Mesothelial cell of epicardium (in vitro differentiated cells): ENCODE results near the gene CEP97. TPM values are rescaled to one million over a fixed set of nuclear protein-coding genes. Genes with fewer than 3 reads are reported as not detected.
"Not testable (repeated sequence)": the region's sequence is repeated elsewhere in the genome, so short reads cannot be mapped to it uniquely, and the experiment has no call there.

ENCODE experiments used
- DNase-seq, 2 experiments: peaks; one replicate each; pipeline ENCODE4 v3.0.0; 2021; ENCODE audit warnings: low spot score in 2 of 2; ENCODE audit not compliant: unreplicated experiment in 2 of 2
- H3K27ac Mint-ChIP-seq: 2 replicates; pipeline ENCODE4 v1.8.0; 2021; ENCODE audit warnings: mixed read lengths
- H3K27me3 Mint-ChIP-seq: 2 replicates; pipeline ENCODE4 v1.8.0; 2021; ENCODE audit warnings: low read depth, mixed read lengths
- H3K36me3 Mint-ChIP-seq: 2 replicates; pipeline ENCODE4 v1.8.0; 2021; ENCODE audit warnings: mixed read lengths
- H3K4me1 Mint-ChIP-seq: 2 replicates; pipeline ENCODE4 v1.8.0; 2021; ENCODE audit warnings: mixed read lengths
- H3K4me3 Mint-ChIP-seq: 2 replicates; pipeline ENCODE4 v1.8.0; 2021; ENCODE audit warnings: mild to moderate bottlenecking, moderate library complexity, mixed read lengths
- H3K9me3 Mint-ChIP-seq: 2 replicates; pipeline ENCODE4 v1.8.0; 2021; ENCODE audit warnings: mixed read lengths
- total RNA-seq: library from RNA; stranded (reverse); gene quantifications from 3 replicates; pipeline ENCODE4 v1.2.1, GENCODE V29; 2021
- TF ChIP-seq, protein P1 (sequence below): fragments of 200-600 bp; sonication (generic); IDR thresholded peaks from one replicate; pipeline ENCODE4 v1.5.0; 2021; ENCODE audit warnings: antibody characterized with exemption; ENCODE audit not compliant: unreplicated experiment

Gene CEP97
- total RNA-seq, 1 donor from 2014 or later, result 18.7 TPM

DNA sequence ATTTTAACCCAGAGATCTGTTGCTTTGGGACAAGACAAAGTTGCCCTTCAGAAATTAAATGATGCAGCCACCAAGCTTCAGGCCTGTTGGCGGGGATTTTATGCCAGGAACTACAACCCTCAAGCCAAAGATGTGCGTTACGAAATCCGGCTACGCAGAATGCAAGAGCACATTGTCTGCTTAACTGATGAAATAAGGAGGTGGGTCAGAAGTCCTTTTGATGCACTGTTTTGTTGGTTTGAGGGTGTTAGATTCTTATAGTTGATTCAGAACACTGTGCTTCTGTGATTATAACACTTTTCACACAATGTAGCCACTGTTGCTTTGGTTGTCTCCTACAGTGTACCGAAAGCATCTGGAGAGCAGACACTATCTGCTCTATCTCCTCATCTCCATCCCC is 33.8 kb downstream of the CEP97 start:
- Mint-ChIP-seq H3K27ac (no peak overlapping the region), H3K9me3 (no peaks in the 10 kb centered on the region), H3K36me3 (peaks cover 53% of the 10 kb centered on the region), H3K27me3 (no peaks in the 10 kb centered on the region), H3K4me1 (no peaks in the 10 kb centered on the region), H3K4me3 (no peak overlapping the region)
- TF ChIP-seq, protein P1, sequence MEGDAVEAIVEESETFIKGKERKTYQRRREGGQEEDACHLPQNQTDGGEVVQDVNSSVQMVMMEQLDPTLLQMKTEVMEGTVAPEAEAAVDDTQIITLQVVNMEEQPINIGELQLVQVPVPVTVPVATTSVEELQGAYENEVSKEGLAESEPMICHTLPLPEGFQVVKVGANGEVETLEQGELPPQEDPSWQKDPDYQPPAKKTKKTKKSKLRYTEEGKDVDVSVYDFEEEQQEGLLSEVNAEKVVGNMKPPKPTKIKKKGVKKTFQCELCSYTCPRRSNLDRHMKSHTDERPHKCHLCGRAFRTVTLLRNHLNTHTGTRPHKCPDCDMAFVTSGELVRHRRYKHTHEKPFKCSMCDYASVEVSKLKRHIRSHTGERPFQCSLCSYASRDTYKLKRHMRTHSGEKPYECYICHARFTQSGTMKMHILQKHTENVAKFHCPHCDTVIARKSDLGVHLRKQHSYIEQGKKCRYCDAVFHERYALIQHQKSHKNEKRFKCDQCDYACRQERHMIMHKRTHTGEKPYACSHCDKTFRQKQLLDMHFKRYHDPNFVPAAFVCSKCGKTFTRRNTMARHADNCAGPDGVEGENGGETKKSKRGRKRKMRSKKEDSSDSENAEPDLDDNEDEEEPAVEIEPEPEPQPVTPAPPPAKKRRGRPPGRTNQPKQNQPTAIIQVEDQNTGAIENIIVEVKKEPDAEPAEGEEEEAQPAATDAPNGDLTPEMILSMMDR, result no peak
- DNase-seq, result no peak

DNA sequence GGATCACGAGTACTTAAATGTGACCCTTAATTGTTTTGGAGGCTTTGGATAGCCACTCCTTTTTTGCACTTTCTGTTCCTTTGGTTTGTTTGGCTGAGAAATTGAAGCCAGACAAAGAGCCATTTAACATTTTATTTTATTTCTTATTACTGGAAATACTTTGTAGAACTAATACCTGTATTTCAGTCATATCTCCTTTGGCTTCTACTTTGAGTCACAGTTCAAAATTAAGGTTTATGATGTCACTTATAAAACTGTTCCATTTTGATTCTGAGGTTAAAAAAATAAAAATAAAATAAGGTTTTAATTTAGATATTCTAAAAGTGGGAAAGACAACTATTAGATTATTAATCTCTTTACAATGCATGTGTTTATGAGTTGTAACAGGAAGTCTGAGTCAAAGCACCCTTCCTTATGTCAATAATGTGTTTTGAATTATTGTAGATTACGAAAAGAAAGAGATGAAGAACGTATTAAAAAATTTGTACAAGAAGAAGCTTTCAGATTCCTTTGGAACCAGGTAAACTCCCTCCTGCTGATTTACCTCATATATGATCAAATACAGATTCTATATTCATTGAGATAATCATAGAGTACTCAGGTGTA is 37.7 kb downstream of the CEP97 start:
- Mint-ChIP-seq H3K36me3 (peaks cover 34% of the 10 kb centered on the region), H3K27ac (no peak overlapping the region), H3K4me1 (no peaks in the 10 kb centered on the region), H3K4me3 (no peak overlapping the region), H3K27me3 (no peaks in the 10 kb centered on the region), H3K9me3 (no peaks in the 10 kb centered on the region)
- TF ChIP-seq, protein P1, result no peak
- DNase-seq, result no peak

DNA sequence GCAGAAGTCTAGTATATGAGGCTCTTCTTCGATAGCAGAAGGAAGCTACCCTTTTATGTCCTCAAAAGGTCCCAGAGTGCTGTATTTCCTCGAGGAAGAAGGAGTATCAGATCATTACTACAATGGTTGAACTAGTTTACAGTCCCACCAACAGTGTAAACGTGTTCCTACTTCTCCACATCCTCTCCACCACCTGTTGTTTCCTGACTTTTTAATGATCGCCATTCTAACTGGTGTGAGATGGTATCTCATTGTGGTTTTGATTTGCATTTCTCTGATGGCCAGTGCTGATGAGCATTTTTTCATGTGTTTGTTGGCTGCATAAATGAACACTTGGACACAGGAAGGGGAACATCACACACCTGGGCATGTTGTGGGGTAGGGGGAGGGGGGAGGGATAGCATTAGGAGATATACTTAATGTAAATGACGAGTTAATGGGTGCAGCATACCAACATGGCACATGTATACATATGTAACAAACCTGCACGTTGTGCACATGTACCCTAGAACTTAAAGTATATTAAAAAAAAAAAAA is 53.4 kb downstream of the CEP97 start:
- peak overlapping the region; percentile 81 for H3K4me3 Mint-ChIP-seq

DNA sequence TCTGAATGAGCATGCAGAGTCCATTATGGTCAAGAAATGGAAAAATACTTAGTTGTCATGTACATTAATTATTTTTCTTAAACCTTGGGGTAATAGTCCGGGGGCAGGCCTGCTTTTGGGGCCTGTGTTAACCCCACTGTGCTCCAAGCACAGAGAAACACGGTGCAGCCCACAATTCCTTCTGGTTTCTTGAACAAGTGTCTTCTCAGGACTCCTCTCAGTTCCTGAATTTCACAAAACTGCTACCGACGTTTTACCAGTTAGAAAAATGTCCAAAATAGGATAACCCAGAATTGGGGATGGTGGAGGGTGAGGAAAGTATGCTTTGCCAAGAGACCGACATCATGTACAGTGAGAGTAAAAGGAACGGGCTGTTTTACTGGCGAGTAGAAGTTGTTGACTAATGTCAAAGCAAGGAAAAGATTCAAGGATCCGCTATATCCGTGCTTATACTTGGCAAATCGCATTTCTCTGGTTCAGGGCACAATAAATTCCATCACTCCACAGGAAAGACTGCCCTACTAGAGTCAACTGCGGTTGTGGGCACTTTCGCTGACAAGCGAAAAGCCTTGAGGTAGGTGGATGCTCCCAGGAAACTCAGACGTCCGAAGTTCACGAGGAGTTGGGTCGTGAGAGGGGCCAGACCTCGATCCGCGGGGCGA is 54.1 kb downstream of the CEP97 start:
- TF ChIP-seq, protein P1, result no peak
- Mint-ChIP-seq H3K9me3 (no peaks in the 10 kb centered on the region), H3K4me1 (peaks cover 23% of the 10 kb centered on the region), H3K36me3 (peaks cover 4% of the 10 kb centered on the region), H3K27me3 (no peaks in the 10 kb centered on the region), H3K27ac (peak overlapping the region; percentile 51), H3K4me3 (peak overlapping the region; percentile 81)
- DNase-seq, result no peak

More for the DNA sequence above, 53.4 kb downstream of the CEP97 start:
- H3K36me3 Mint-ChIP-seq, H3K27ac Mint-ChIP-seq, H3K9me3 Mint-ChIP-seq, DNase-seq, H3K27me3 Mint-ChIP-seq: not testable (repeated sequence)
- peaks cover 23% of the 10 kb centered on the region for H3K4me1 Mint-ChIP-seq

DNA sequence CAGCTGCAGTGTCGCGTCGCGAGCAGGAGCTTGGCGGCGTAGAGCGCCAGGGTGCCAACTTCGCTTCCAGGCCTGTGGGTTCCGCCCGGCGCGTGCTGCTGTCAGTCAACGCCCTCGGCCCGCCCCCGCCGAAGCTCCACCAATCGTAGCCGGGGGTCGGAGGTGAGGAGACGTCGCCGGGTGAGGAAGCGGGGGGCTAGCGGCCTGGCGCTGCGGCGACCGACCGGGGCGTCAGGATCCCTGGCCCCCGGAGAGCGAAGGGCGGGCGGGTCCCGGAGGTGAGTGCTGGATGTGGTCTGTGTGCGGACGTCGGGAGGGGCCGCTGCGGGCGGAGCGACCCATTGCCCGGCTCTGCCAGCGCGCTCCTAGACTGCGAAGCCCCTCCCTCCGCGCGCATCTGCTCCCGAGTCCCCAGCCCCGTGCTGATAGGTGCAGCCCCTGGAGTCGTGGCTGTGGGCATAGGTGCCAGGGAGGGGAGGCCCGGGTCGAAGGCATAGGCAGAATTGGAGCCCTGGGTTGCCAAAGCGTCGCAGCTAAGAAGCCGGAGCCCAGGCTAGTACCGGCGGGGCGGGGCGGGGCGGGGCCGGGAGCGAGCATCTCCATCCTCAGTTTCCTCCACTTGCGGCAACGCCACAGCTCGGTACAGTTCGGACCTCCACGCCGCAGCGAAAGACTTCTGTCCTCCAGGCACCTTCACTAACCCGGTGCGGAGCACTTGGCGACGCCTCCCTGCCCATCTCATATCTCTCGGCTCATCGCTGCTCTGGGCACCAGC is 54.8 kb downstream of the CEP97 start, which contains the start of gene NXPE3:
Gene NXPE3, plus strand, starts transcription at position 165 of the 775 bp plus-strand sequence. CDS start 6,386 bp downstream, outside the sequence.
- TF ChIP-seq, protein P1, result no peak
- Mint-ChIP-seq H3K4me3 (peak within 1 kb of the TSS; percentile 81), H3K4me1 (peaks cover 23% of the 10 kb centered on the region), H3K36me3 (peaks cover 7% of the 10 kb centered on the region), H3K9me3 (no peaks in the 10 kb centered on the region), H3K27ac (peak within 1 kb of the TSS; percentile 58), H3K27me3 (no peaks in the 10 kb centered on the region)
- peak; percentile 70 to 85 for DNase-seq
